GM21529 (cell line): ENCODE results near the gene NPY2R.

ENCODE experiments used
- ATAC-seq: cut with Tn5 transposase; IDR thresholded peaks from one replicate; pipeline ENCODE4 v1.9.1; 2021; ENCODE audit not compliant: unreplicated experiment

NPY2R gene

DNA sequence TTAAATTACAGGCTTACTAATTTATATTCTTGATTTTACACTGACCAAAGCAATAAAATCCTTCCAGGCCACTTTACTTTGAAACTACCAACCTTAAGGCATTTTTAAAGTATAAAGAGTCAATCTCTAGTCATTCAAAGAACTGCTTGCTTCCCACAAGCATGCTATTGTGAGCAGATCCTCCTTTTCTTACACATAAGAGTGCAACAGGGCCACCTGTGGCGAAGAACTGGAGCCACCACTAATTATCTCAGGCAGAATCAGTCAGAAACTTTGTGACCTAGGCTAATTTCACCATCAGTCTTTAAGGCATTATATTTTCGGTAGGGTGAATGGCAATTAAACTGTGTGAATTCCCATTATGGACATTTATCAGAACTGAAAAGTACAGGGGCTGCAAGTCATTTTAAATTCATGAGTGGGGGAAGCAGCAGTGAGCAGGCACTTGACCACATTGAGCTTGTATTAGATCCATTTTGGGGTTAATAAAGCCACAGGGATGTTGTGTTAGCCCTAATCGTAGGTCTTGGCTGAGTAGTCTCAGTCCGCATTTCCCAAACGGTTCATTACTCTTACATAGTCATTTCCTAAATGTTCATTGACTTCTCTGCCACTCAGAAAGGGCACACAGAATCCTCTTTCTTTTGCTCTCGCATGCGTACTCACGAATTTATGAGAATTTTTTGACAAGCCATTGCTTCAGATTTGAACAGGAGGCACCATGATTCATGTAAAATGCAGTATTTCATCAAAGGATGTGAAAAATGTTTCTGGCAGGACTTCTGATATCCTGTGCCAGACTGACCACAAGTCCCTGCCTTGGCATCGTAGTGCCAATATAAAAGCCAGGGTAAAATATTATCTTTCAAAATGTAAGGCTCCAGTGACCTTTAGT, 39.8 kb downstream of the NPY2R start:
- no peak for ATAC-seq

DNA sequence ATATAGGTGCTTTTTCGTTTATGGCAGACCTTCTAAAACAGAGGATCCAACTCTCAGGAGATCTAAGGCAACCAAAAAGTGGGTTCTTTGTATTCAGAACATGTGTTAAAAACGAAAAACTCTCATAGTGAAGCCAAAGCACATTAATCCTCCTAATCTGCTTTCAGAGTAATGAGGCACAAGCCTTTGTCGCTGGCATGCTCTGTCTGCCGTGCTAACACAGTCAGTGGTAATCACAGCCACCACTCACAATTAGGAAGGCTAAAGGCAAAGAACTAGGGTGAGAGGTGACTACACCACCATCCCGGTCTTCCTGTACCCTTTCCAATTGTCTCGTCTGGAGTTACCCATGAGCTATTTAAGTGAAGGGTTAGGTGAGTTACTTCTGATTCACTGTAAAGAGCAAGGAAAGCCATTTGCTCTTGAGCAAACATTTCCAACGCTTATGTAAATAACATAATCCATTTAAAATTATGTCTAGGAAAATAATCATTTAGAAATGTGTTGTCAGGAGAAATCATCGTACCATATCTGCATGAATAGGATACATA, 40.7 kb downstream of the NPY2R start:
- no peak for ATAC-seq

DNA sequence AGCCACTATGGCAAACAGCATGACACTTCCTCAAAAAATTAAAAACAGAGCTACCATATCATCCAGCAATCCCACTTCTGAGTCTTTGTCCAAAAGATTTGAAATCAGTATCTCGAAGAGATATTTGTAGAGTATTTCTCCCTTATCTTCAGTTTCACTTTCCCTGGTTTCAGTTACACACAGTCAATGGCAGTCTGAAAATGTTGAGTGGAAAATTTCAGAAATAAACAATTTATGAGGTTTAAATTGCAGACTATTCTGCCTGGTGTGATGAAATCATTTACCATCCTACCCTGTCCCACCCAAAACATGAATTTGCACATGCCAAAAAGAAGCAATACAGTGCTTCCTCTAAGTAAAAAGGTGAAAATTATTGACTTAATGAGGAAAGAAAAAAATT, 43.9 kb downstream of the NPY2R start:
- ATAC-seq = no peak

DNA sequence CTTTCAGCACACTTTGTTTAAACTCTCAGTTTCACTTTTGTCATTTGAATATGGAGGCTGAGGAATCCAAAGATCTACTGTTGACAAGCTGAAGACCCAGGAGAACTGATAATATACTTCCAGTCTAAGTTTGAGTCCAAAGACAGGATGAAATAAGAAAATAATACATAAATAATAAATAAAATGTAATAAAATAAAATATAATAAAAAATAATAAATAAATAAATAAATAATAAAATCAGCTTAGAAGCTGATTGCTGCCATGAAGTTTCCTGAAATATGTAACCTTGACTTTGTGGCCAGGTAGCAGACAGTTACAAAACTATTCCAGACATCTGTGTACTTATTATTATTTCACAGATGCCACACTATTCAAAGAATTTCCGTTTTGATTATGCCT, 55.0 kb downstream of the NPY2R start:
- no peak for ATAC-seq

DNA sequence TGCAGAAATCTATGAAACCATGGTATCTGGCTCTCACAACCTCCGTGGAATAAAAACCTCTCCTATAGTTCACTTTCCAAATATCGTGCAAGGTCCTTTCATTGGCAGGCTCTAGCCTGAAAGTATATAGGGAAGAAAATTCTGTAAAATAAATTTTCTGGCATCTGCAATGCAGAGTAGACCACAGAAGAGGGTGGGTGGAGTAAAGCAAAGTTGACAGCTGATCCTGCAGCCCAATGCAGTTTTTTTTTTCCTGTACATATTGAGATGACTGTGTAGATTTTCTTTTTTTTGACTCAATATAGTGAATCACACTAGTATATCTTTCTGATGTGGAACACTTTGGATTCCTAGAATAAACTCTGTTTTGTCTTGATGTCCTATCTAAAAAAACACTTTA, 56.7 kb downstream of the NPY2R start:
- no peak for ATAC-seq
